Small intestine (tissue), 7 donors: ENCODE results near the gene ZNF177. TPM values are rescaled to one million over a fixed set of nuclear protein-coding genes. Genes with fewer than 3 reads are reported as not detected.

Source experiments
- DNase-seq, 2 donors: peaks; one replicate each; pipeline versions ENCODE4 v3.0.0 to v3.0.0-alpha.2; 2013
- FAIRE-seq: peaks from 2 replicates; lab custom pipeline; 2012; peaks lifted over from hg19 to GRCh38; lab: Jason Lieb, UNC
- H3K27ac ChIP-seq, 3 donors: one replicate each; pipeline ENCODE4 v1.5.1; 2013; ENCODE audit warnings: low read length in 2 of 3, mild to moderate bottlenecking in 2 of 3, control low read depth in 1 of 3, inconsistent platforms in 1 of 3, low read depth in 1 of 3, moderate library complexity in 1 of 3
- H3K27me3 ChIP-seq, 3 donors: one replicate each; pipeline ENCODE4 v1.6.1; 2013; ENCODE audit warnings: low read length in 3 of 3, inconsistent platforms in 1 of 3; ENCODE audit not compliant: control insufficient read depth in 3 of 3, insufficient read depth in 3 of 3
- H3K36me3 ChIP-seq, 3 donors: one replicate each; pipeline ENCODE4 v1.6.1; 2013; ENCODE audit warnings: low read length in 3 of 3, inconsistent platforms in 1 of 3, low read depth in 1 of 3, mild to moderate bottlenecking in 1 of 3, moderate library complexity in 1 of 3; ENCODE audit not compliant: control insufficient read depth in 3 of 3, insufficient read depth in 2 of 3
- H3K4me1 ChIP-seq, 3 donors: one replicate each; pipeline ENCODE4 v1.6.1; 2013; ENCODE audit warnings: low read length in 2 of 3, inconsistent platforms in 1 of 3, low read depth in 1 of 3, mild to moderate bottlenecking in 1 of 3, moderate library complexity in 1 of 3; ENCODE audit not compliant: control insufficient read depth in 3 of 3, insufficient read depth in 2 of 3
- H3K4me3 ChIP-seq, 3 donors: one replicate each; pipeline ENCODE4 v1.5.1; 2013; ENCODE audit warnings: low read length in 3 of 3, control low read depth in 1 of 3, inconsistent platforms in 1 of 3, low read depth in 1 of 3, mild to moderate bottlenecking in 1 of 3, moderate library complexity in 1 of 3
- H3K9me3 ChIP-seq, 2 donors: one replicate each; pipeline ENCODE4 v1.6.1; 2013; ENCODE audit warnings: low read depth in 1 of 2, low read length in 1 of 2; ENCODE audit not compliant: control insufficient read depth in 2 of 2, insufficient read depth in 1 of 2
- WGBS, 3 donors: extraction: QIAGEN DNeasy Blood & Tissue Kit; methylation state at CpG; one replicate each; pipeline ENCODE4 v1.1.7; 2013; 5-methylcytosine and 5-hydroxymethylcytosine counted together
- polyA plus RNA-seq, 4 donors: library from polyadenylated mRNA; stranded (reverse) in 3 of 4; unstranded in 1 of 4; fragments of 200-250 nt in 3 of 4; fragments of 120-200 nt in 1 of 4; gene quantifications; one replicate each; pipeline versions ENCODE4 v1.2.1 to v1.2.3, GENCODE V29; 2013
- donor health status: healthy with polysubstance abuse.
- donor health status: control.
- donor health status: control.
- donor health status: Bipolar disorder and iron deficiency.
- donor health status: healthy.

The ZNF177 gene
- polyA plus RNA-seq, 4 donors, result 0.27 to 2.6 (median 1.0) TPM; not detected in 1

DNA sequence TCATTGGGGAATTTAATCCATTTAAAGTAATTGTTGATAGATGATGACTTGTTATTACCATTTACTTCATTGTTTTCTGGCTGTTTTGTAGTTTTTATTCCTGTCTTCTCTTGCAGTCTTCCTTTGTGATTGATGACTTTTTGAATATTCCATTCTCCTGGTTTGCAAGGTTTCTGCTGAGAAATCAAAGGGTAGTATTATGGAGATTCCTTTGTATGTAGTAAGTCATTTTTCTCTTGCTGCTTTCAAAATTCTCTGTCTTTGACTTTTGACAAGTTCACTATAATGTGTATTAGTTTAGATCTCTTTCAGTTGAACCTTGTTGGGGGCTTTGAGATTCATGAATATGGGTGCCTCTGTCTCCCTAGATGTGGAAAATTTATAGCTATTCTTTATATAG, 32.8 kb upstream of the ZNF177 start:
- DNase-seq (no peak), FAIRE-seq (no peak)
- H3K9me3 ChIP-seq, result peaks cover 0 to 54% of the 10 kb centered on the region in 2 donors
- no peak overlapping the region for H3K27ac ChIP-seq
- peaks cover 0 to 24% (median 7%) of the 10 kb centered on the region in 3 donors for H3K36me3 ChIP-seq
- H3K4me3 ChIP-seq, result no peak overlapping the region
- no peaks in the 10 kb centered on the region for H3K27me3 ChIP-seq
- no peaks in the 10 kb centered on the region for H3K4me1 ChIP-seq

DNA sequence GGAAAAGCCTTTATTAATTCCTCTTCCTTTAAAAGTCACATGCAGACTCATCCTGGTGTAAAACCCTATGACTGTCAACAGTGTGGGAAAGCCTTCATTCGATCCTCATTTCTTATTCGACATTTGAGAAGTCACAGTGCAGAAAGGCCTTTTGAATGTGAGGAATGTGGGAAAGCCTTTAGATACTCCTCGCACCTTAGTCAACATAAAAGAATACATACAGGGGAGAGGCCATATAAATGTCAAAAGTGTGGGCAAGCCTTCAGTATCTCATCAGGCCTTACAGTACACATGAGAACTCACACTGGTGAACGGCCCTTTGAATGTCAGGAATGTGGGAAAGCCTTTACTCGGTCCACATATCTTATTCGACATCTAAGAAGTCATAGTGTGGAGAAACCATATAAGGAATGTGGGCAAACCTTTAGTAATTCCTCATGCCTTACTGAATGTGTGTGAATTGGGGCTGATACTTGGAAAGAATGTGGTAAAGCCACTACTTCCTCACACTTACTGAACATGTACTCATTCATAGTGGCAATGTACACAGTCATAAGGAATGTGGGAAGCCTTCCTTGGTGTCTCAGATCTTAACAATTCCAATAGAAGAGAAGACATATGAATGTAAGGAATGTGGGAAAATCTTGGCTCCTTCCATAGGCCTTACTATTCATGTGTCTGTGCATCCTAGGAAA, 20.1 kb upstream of the ZNF177 start:
- H3K4me1 ChIP-seq, result no peaks in the 10 kb centered on the region
- H3K27me3 ChIP-seq, result no peaks in the 10 kb centered on the region
- no peak overlapping the region for H3K4me3 ChIP-seq
- WGBS, 3 donors, result 93 to 97% (median 97%) methylated on average over 6 of the region's 6 CpGs
- H3K36me3 ChIP-seq, result peaks cover 2 to 11% (median 8%) of the 10 kb centered on the region in 3 donors
- DNase-seq (peak in 1 of 2 donors; percentile 12), FAIRE-seq (no peak)
- H3K27ac ChIP-seq, result no peak overlapping the region
- peaks cover 1 to 49% of the 10 kb centered on the region in 2 donors for H3K9me3 ChIP-seq

DNA sequence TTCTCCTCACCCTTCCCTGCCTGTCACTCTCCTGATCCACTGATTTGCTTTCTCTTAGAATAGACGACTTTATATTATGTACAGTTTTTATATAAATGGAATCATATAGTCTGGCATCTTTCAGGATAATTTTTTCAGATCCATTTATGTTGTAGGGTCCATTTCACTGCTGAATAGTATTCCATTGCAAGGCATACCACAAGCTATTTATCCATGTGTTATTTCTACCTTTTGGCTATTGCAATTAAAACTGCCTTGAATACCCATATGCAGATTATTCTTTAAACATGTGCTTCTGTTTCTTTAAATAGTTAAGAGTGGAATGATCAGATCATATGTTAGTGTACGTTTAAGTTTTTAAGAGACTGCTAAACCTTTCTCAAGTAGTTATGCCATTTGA, 17.8 kb upstream of the ZNF177 start:
- peaks cover 5 to 45% of the 10 kb centered on the region in 2 donors for H3K9me3 ChIP-seq
- FAIRE-seq (no peak), DNase-seq (no peak)
- no peak overlapping the region for H3K4me3 ChIP-seq
- 87 to 96% (median 92%) methylated on average over 2 of the region's 2 CpGs for WGBS, 3 donors
- H3K27me3 ChIP-seq, result no peaks in the 10 kb centered on the region
- H3K27ac ChIP-seq, result no peak overlapping the region
- H3K4me1 ChIP-seq, result no peaks in the 10 kb centered on the region
- H3K36me3 ChIP-seq, result peaks cover 4 to 13% (median 9%) of the 10 kb centered on the region in 3 donors

DNA sequence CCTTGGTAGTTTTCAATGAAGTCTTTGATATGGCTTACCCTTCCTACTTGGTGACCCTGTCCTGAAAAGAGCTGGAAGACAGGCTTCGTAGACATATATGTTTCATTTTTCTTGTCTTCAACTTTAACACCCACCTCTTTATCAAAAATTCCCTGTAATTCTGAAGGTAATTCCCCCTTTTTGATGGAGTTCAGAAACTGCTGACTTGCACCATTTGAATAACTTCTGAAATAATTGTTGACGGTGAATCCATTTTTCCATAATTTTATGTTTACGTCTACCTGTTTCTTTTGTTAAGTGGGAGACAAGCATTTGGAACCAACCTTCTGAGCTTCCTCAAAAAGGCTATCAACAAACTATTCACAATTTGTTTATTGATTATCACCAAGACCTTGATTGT, 14.6 kb upstream of the ZNF177 start:
- 96 to 100% (median 98%) methylated on average over 3 of the region's 3 CpGs for WGBS, 3 donors
- FAIRE-seq (no peak), DNase-seq (no peak)
- Histone ChIP-seq H3K9me3 (peaks cover 5 to 50% of the 10 kb centered on the region in 2 donors), H3K27me3 (no peaks in the 10 kb centered on the region), H3K27ac (no peak overlapping the region), H3K4me3 (no peak overlapping the region), H3K4me1 (no peaks in the 10 kb centered on the region), H3K36me3 (peaks cover 0 to 13% (median 2%) of the 10 kb centered on the region in 3 donors)

DNA sequence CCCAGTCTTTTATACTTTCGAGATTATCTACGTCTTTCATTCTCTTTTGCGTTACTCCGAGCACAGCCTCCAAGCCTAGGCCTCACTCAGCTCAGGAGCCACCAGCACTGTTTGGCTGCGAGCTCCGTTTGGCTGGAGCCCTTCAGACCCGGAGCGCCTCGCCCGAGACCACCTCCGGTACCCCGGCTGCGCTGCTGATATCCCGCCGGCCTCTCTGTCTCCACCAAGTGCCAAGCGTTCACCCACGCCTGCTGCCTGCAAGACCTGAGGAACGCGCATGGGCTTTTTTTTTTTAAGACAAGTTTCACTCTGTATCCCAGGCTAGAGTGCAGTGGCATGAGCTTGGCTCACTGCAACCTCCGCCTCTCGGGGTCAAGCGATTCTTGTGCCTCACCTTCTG, 14.1 kb upstream of the ZNF177 start:
- Histone ChIP-seq H3K4me3 (no peak overlapping the region), H3K4me1 (no peaks in the 10 kb centered on the region), H3K9me3 (peaks cover 5 to 50% of the 10 kb centered on the region in 2 donors), H3K36me3 (peaks cover 0 to 13% (median 2%) of the 10 kb centered on the region in 3 donors), H3K27ac (no peak overlapping the region), H3K27me3 (no peaks in the 10 kb centered on the region)
- FAIRE-seq (no peak), DNase-seq (no peak)
- 97% methylated on average over 22 of the region's 22 CpGs for WGBS, 3 donors

DNA sequence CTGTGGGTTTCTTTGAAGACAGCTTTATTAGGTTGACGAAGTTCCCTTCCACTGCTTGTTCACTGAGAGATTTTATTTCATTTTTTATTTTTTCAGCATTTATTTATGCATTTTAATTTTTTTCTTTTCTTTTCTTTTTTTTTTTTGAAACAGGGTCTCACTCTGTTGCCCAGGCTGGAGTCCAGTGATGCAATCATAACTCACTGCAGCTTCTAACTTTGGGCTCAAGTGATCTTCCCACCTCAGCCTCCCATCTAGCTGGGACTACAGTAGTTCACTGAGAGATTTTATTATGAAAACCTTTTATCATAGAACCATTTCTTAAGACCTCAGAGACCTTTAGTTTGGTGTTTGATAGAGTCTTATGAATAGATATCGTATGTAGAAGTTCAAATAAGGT, 10.3 kb upstream of the ZNF177 start:
- WGBS, 3 donors, result 87 to 97% (median 89%) methylated on average over 2 of the region's 2 CpGs
- Histone ChIP-seq H3K27ac (no peak overlapping the region), H3K36me3 (peaks cover 0 to 5% (median 2%) of the 10 kb centered on the region in 3 donors), H3K4me3 (no peak overlapping the region), H3K4me1 (no peaks in the 10 kb centered on the region), H3K27me3 (no peaks in the 10 kb centered on the region), H3K9me3 (peaks cover 7 to 63% of the 10 kb centered on the region in 2 donors)
- no peak for FAIRE-seq
- DNase-seq, result no peak

DNA sequence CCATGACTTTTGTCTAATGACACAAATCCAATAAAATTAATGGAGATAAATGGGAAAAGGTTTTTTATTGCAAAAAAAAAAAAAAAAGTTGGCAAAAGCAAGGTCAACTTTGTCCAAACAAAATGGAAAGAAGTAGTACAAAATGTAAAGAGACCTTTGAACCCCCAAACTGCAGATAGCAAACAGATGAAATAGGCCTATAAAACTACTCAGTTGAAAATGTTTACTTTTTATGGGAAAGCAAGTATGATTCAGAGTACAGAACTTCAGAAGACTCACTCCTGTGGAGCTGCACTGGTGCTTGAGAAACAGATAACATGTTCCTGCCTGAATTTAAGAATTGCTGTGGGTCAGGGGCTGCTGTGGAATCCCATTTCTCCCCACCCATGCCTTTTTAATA, 9.8 kb upstream of the ZNF177 start:
- DNase-seq (no peak), FAIRE-seq (no peak)
- Histone ChIP-seq H3K4me3 (no peak overlapping the region), H3K4me1 (no peaks in the 10 kb centered on the region), H3K36me3 (peaks cover 0 to 5% (median 2%) of the 10 kb centered on the region in 3 donors), H3K27ac (no peak overlapping the region), H3K27me3 (no peaks in the 10 kb centered on the region), H3K9me3 (peaks cover 7 to 68% of the 10 kb centered on the region in 2 donors)

DNA sequence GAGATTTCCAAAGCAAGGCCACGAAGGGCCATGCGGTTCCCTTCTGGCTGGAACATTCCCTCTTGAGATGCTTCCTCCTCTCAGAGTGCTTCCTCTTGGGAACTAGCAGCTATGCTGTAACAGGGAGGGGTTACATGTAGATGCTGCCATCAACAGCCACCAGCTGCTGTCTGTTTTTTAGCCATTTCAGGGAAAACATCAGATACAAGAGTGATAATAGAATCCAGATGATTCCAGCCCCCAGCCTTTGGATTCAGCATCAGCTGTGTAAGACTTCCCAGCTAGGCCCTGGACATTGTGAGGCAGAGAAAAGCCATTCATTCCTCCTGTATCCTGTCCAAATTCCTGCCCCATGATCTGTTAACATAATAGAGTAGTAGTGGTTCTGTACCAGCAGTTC, 8.2 kb upstream of the ZNF177 start:
- peaks cover 4 to 74% of the 10 kb centered on the region in 2 donors for H3K9me3 ChIP-seq
- no peak for FAIRE-seq

More for the DNA sequence above, 8.2 kb upstream of the ZNF177 start:
- no peak for DNase-seq
- H3K27ac ChIP-seq, result no peak overlapping the region
- no peaks in the 10 kb centered on the region for H3K4me1 ChIP-seq
- WGBS, 3 donors, result 85 to 97% (median 92%) methylated on average over 2 of the region's 2 CpGs
- H3K4me3 ChIP-seq, result no peak overlapping the region
- no peaks in the 10 kb centered on the region for H3K36me3 ChIP-seq
- H3K27me3 ChIP-seq, result no peaks in the 10 kb centered on the region
